ENCODE results near the gene IL21R.

IL21R gene

GRCh38 chr16:27489421-27489820 lies 87.4 kb downstream of the IL21R start:
- no peak for DNase-seq (ENCODE audit: low read depth)

- DNase-seq (ENCODE audit: low read depth), result no peak
Observed at GRCh38 chr16:27489906-27490305, 87.9 kb downstream of the IL21R start.

GRCh38 chr16:27491894-27492587 lies 90.1 kb downstream of the IL21R start:
- DNase-seq (ENCODE audit: low read depth), result no peak

GRCh38 chr16:27492588-27492979 lies 90.6 kb downstream of the IL21R start:
- DNase-seq (ENCODE audit: low read depth), result no peak

GRCh38 chr16:27495191-27495590 lies 93.2 kb downstream of the IL21R start:
- DNase-seq (ENCODE audit: low read depth), result peak; percentile 40

GRCh38 chr16:27498031-27498825 lies 96.3 kb downstream of the IL21R start:
- no peak for DNase-seq (ENCODE audit: low read depth)

- DNase-seq (ENCODE audit: low read depth), result no peak
Observed at GRCh38 chr16:27498916-27499658, 97.1 kb downstream of the IL21R start.

GRCh38 chr16:27499659-27500055 lies 97.7 kb downstream of the IL21R start:
- DNase-seq (ENCODE audit: low read depth), result no peak

- DNase-seq (ENCODE audit: low read depth), result no peak
Observed at GRCh38 chr16:27500801-27501200, 98.8 kb downstream of the IL21R start.
